IMR-90 (cell line): Measurements from ENCODE around the gene DNAJB7. TPM values are rescaled to one million over a fixed set of nuclear protein-coding genes. Genes with fewer than 3 reads are reported as not detected.

Experiments
- ATAC-seq: fragments of 200-7000 bp; cut with Tn5 transposase; 2 replicates; pipeline ENCODE4 v1.9.1; 2020; ENCODE audit warnings: low read depth, mild to moderate bottlenecking, moderate library complexity
- BruUV-seq: library from RNA; stranded (reverse); fragments of 400-500 nt; replicated peaks from 2 replicates; lab custom pipeline; 2021; lab: Mats Ljungman, UMichigan
- CTCF ChIA-PET: fragments of 300-600 bp; formaldehyde crosslinking; extraction: SDS; loops from one replicate; lab custom pipeline; 2021; ENCODE audit warnings: antibody characterized with exemption; lab: Yijun Ruan, JAX
- POLR2A ChIA-PET: fragments of 300-600 bp; sonication (Branson Sonifier 250); formaldehyde crosslinking; loops from one replicate; lab custom pipeline; 2022; ENCODE audit warnings: antibody characterized with exemption; ENCODE audit not compliant: unreplicated experiment; lab: Charles Lee
- DNase-seq: peaks from one replicate; pipeline ENCODE4 v3.0.0; 2013
- H2AFZ ChIP-seq: replicated peaks from 2 replicates; pipeline ENCODE3; 2013; ENCODE audit warnings: low read length, mild to moderate bottlenecking; ENCODE audit not compliant: poor library complexity
- H2AK5ac ChIP-seq: 2 replicates; pipeline ENCODE4 v1.6.1; 2013; ENCODE audit warnings: low read depth, low read length, inconsistent platforms
- H2AK9ac ChIP-seq: replicated peaks from 2 replicates; pipeline ENCODE3; 2013; ENCODE audit warnings: mild to moderate bottlenecking, low read depth, low read length, moderate library complexity; ENCODE audit not compliant: poor library complexity
- H2BK120ac ChIP-seq: 2 replicates; pipeline ENCODE4 v1.6.1; 2013; ENCODE audit warnings: low read depth, low read length, inconsistent platforms
- H2BK15ac ChIP-seq: 3 replicates; pipeline ENCODE4 v1.6.1; 2013; ENCODE audit warnings: low read depth, low read length, inconsistent platforms
- H2BK20ac ChIP-seq: 2 replicates; pipeline ENCODE4 v1.6.1; 2013; ENCODE audit warnings: low read depth, mild to moderate bottlenecking, inconsistent platforms, low read length, moderate library complexity
- H2BK5ac ChIP-seq: 2 replicates; pipeline ENCODE4 v1.6.1; 2013; ENCODE audit warnings: mild to moderate bottlenecking, low read depth, low read length, inconsistent platforms; ENCODE audit not compliant: poor library complexity, severe bottlenecking
- H3K14ac ChIP-seq: replicated peaks from 2 replicates; pipeline ENCODE4 v1.6.1; 2013; ENCODE audit warnings: low read depth, low read length, inconsistent platforms
- H3K18ac ChIP-seq: 2 replicates; pipeline ENCODE4 v1.6.1; 2013; ENCODE audit warnings: low read depth, low read length, control low read depth
- H3K23ac ChIP-seq: 2 replicates; pipeline ENCODE4 v1.6.1; 2013; ENCODE audit warnings: low read depth, low read length, inconsistent platforms
- H3K27ac ChIP-seq: 2 replicates; pipeline ENCODE4 v1.5.1; 2013; ENCODE audit warnings: mild to moderate bottlenecking, control low read depth, low read length; ENCODE audit not compliant: insufficient read depth
- H3K27me3 ChIP-seq: 2 replicates; pipeline ENCODE4 v1.6.1; 2013; ENCODE audit warnings: low read length; ENCODE audit not compliant: control insufficient read depth, insufficient read depth
- H3K36me3 ChIP-seq: 2 replicates; pipeline ENCODE4 v1.6.1; 2013; ENCODE audit warnings: low read length, mixed read lengths; ENCODE audit not compliant: control insufficient read depth, insufficient read depth
- H3K4ac ChIP-seq: 2 replicates; pipeline ENCODE4 v1.6.1; 2013; ENCODE audit warnings: low read depth, low read length, inconsistent platforms
- H3K4me1 ChIP-seq: 2 replicates; pipeline ENCODE4 v1.6.1; 2013; ENCODE audit warnings: low read length, mixed read lengths; ENCODE audit not compliant: control insufficient read depth, insufficient read depth
- H3K4me2 ChIP-seq: 2 replicates; pipeline ENCODE4 v1.6.1; 2013; ENCODE audit warnings: low read depth, mild to moderate bottlenecking, control low read depth, low read length, moderate library complexity
- H3K4me3 ChIP-seq: 2 replicates; pipeline ENCODE4 v1.5.1; 2013; ENCODE audit warnings: low read depth, mild to moderate bottlenecking, control low read depth, low read length, moderate library complexity; ENCODE audit not compliant: insufficient read depth
- H3K56ac ChIP-seq: 2 replicates; pipeline ENCODE4 v1.6.1; 2013; ENCODE audit warnings: low read length, inconsistent platforms; ENCODE audit not compliant: insufficient read depth; ENCODE audit errors: extremely low read depth
- H3K79me1 ChIP-seq, 2 experiments: 2 replicates each; pipeline ENCODE4 v1.6.1; 2013; ENCODE audit warnings: low read length in 2 of 2, inconsistent platforms in 1 of 2, low read depth in 1 of 2
- H3K9ac ChIP-seq: 2 replicates; pipeline ENCODE4 v1.6.1; 2013; ENCODE audit warnings: low read depth, low read length, control low read depth
- H3K9me1 ChIP-seq: 2 replicates; pipeline ENCODE4 v1.6.1; 2013; ENCODE audit warnings: low read length, inconsistent platforms; ENCODE audit not compliant: insufficient read depth
- H3K9me3 ChIP-seq: 2 replicates; pipeline ENCODE4 v1.6.1; 2013; ENCODE audit warnings: low read length; ENCODE audit not compliant: control insufficient read depth, insufficient read depth
- H4K20me1 ChIP-seq: 2 replicates; pipeline ENCODE4 v1.6.1; 2013; ENCODE audit warnings: low read length, inconsistent platforms; ENCODE audit not compliant: insufficient read depth
- H4K5ac ChIP-seq: 2 replicates; pipeline ENCODE4 v1.6.1; 2013; ENCODE audit warnings: mild to moderate bottlenecking, low read depth, low read length, control low read depth
- H4K8ac ChIP-seq, 2 experiments: 2 replicates each; pipeline ENCODE4 v1.6.1; 2013; ENCODE audit warnings: low read depth in 2 of 2, low read length in 2 of 2, control low read depth in 1 of 2, inconsistent platforms in 1 of 2
- H4K91ac ChIP-seq: 2 replicates; pipeline ENCODE4 v1.6.1; 2013; ENCODE audit warnings: low read depth, low read length, inconsistent platforms; ENCODE audit not compliant: insufficient read depth
- CHD1 ChIP-seq: IDR thresholded peaks from 2 replicates; pipeline ENCODE4 v1.6.1; 2012; ENCODE audit warnings: low read depth, low read length, improper control_type of control experiment
- MAZ ChIP-seq: IDR thresholded peaks from 2 replicates; pipeline ENCODE4 v1.6.1; 2012; ENCODE audit warnings: low read depth, mild to moderate bottlenecking, low read length, improper control_type of control experiment, moderate library complexity, borderline replicate concordance
- NFE2L2 ChIP-seq: fragments of 150-350 bp; IDR thresholded peaks from 2 replicates; pipeline ENCODE4 v1.6.1; 2016; ENCODE audit warnings: low read depth, mild to moderate bottlenecking, low read length
- POLR2A ChIP-seq: IDR thresholded peaks from 2 replicates; pipeline ENCODE4 v1.6.1; 2012; ENCODE audit warnings: mild to moderate bottlenecking, low read depth, low read length
- SMC3 ChIP-seq: fragments of 150-350 bp; IDR thresholded peaks from 2 replicates; pipeline ENCODE4 v1.6.1; 2016; ENCODE audit warnings: low read depth, mild to moderate bottlenecking, antibody characterized with exemption, low read length, moderate library complexity
- WGBS, 2 experiments: methylation state at CpG; one replicate each; pipeline versions ENCODE4 v1.1.5 to v1.1.7; 2013; ENCODE audit warnings: missing lambda C conversion rate in 2 of 2; ENCODE audit not compliant: insufficient read length in 1 of 2; ENCODE audit errors: extremely low coverage in 2 of 2; 5-methylcytosine and 5-hydroxymethylcytosine counted together
- dilution Hi-C: fragments of 300-500 bp; cut with HindIII; formaldehyde crosslinking; loops from one replicate; pipeline ENCODE4 v1.14.3; 2018; ENCODE audit warnings: low sequenced_read_pairs; ENCODE audit not compliant: unreplicated experiment
- in situ Hi-C: fragments of 300-500 bp; cut with MboI; formaldehyde crosslinking; loops from 3 replicates; pipeline ENCODE4 v1.14.3; 2019; ENCODE audit warnings: low sequenced_read_pairs, inconsistent platforms, mixed read lengths
- intact Hi-C: fragments of 100-400 bp; cut with micrococcal nuclease; formaldehyde crosslinking; loops from 2 replicates; pipeline ENCODE4 v1.10.0; 2022
- polyA plus RNA-seq, 3 experiments: library from polyadenylated mRNA; depleted of rRNA; stranded (reverse); fragments of >200 nt; gene quantifications; 2 replicates each; pipeline ENCODE4 v1.2.3, GENCODE V29; 2012; ENCODE audit warnings: low replicate concordance in 1 of 3
- total RNA-seq: library from RNA; depleted of rRNA; stranded (reverse); fragments of >200 nt; gene quantifications from 2 replicates; pipeline ENCODE4 v1.2.3, GENCODE V29; 2012

DNAJB7 gene
- total and polyA plus RNA-seq, 2 of the 4 experiments (the other 2 are of a cell fraction): not detected

- H2AFZ ChIP-seq: no peak overlapping the region
- intact Hi-C loops: no loop called here
- TF ChIP-seq POLR2A: no peak
- no peak for TF ChIP-seq MAZ
- no peak for TF ChIP-seq SMC3
- TF ChIP-seq CHD1: no peak
- TF ChIP-seq NFE2L2: no peak
- no peak overlapping the region for H3K4me2 ChIP-seq
- no peak overlapping the region for H3K18ac ChIP-seq
- no peak overlapping the region for H2BK15ac ChIP-seq
- H3K27me3 ChIP-seq: no peaks in the 10 kb centered on the region
- no peak overlapping the region for H3K9ac ChIP-seq
- H2AK9ac ChIP-seq: no peak overlapping the region
- no peak overlapping the region for H3K14ac ChIP-seq
- H2BK5ac ChIP-seq: no peak overlapping the region
- dilution Hi-C loops: no loop called here
- H3K4me3 ChIP-seq: no peak overlapping the region
- ChIA-PET CTCF (no interaction called here), POLR2A (no interaction called here)
- peaks cover 0 to 10% of the 10 kb centered on the region in 2 experiments; a peak in 1 of 4 replicates for H3K79me1 ChIP-seq
- no peak overlapping the region for H3K23ac ChIP-seq
- no peak overlapping the region for H4K91ac ChIP-seq
- no peaks in the 10 kb centered on the region for H3K9me3 ChIP-seq
- H4K20me1 ChIP-seq: no peaks in the 10 kb centered on the region
- H3K4ac ChIP-seq: no peak overlapping the region
- WGBS, 2 experiments: no CpG with 5 or more reads among the region's 1 CpG
- no peak overlapping the region for H3K27ac ChIP-seq
- H3K4me1 ChIP-seq: no peaks in the 10 kb centered on the region
- no peak overlapping the region for H2BK120ac ChIP-seq
- no TSS peak for BruUV-seq
- H3K36me3 ChIP-seq: peaks cover 16% of the 10 kb centered on the region
- H3K9me1 ChIP-seq: peaks cover 3% of the 10 kb centered on the region; the same call in 1 of the 2 replicates
- H4K8ac ChIP-seq: no peak overlapping the region
- H4K5ac ChIP-seq: no peak overlapping the region
- no peak for DNase-seq
- no peak overlapping the region for H3K56ac ChIP-seq
- no peak for ATAC-seq
- H2BK20ac ChIP-seq: no peak overlapping the region
- in situ Hi-C loops: no loop called here
- H2AK5ac ChIP-seq: no peak overlapping the region
These were observed 42.2 kb upstream of the DNAJB7 start for GRCh38 chr22:40904101-40904500.
